Neural cell (in vitro differentiated cells): Measurements from ENCODE around the gene ATL1. TPM values are rescaled to one million over a fixed set of nuclear protein-coding genes. Genes with fewer than 3 reads are reported as not detected.

Experiments used
- H2AFZ ChIP-seq: fragments of 200-600, 300-800 bp; sonication (generic), shearing (Covaris generic); 2 replicates; pipeline ENCODE4 v1.6.0; 2014; ENCODE audit warnings: low read depth, mild to moderate bottlenecking, antibody characterized with exemption, low read length, moderate library complexity
- H3F3A ChIP-seq: fragments of 200-600 bp; shearing (Covaris generic); 2 replicates; pipeline ENCODE4 v1.6.1; 2016; ENCODE audit warnings: mild to moderate bottlenecking, moderate library complexity, mixed read lengths, antibody characterized with exemption, low read length; ENCODE audit not compliant: insufficient read depth, poor library complexity, severe bottlenecking
- H3K27ac ChIP-seq: fragments of 200-600, 300-800 bp; sonication (generic), shearing (Covaris generic); 2 replicates; pipeline ENCODE4 v1.5.1; 2014; ENCODE audit warnings: mild to moderate bottlenecking, low read length, moderate library complexity
- H3K27me3 ChIP-seq: fragments of 300-800, 200-600 bp; sonication (generic), shearing (Covaris generic); 2 replicates; pipeline ENCODE4 v1.6.0; 2014; ENCODE audit warnings: mild to moderate bottlenecking, low read depth, low read length, moderate library complexity; ENCODE audit not compliant: insufficient read depth
- H3K36me3 ChIP-seq: fragments of 300-800, 200-600 bp; sonication (generic), shearing (Covaris generic); 2 replicates; pipeline ENCODE4 v1.5.1; 2014; ENCODE audit warnings: mild to moderate bottlenecking, antibody characterized with exemption, low read length, moderate library complexity; ENCODE audit not compliant: insufficient read depth
- H3K4me2 ChIP-seq: fragments of 300-800, 200-600 bp; sonication (generic), shearing (Covaris generic); 2 replicates; pipeline ENCODE4 v1.6.0; 2014; ENCODE audit warnings: mild to moderate bottlenecking, low read length
- H3K4me3 ChIP-seq: fragments of 300-800, 200-600 bp; sonication (generic), shearing (Covaris generic); 2 replicates; pipeline ENCODE4 v1.5.1; 2014; ENCODE audit warnings: mild to moderate bottlenecking, low read length, moderate library complexity
- H3K79me2 ChIP-seq: fragments of 200-600 bp; shearing (Covaris generic); replicated peaks from 2 replicates; pipeline ENCODE4 v1.6.0; 2014; ENCODE audit warnings: mild to moderate bottlenecking, low read length, moderate library complexity; ENCODE audit not compliant: insufficient read depth
- H3K9ac ChIP-seq: fragments of 300-800, 200-600 bp; sonication (generic), shearing (Covaris generic); 2 replicates; pipeline ENCODE4 v1.6.1; 2016; ENCODE audit warnings: mild to moderate bottlenecking, low read length, mixed read lengths
- H3K9me2 ChIP-seq: fragments of 200-600 bp; shearing (Covaris generic); 2 replicates; pipeline ENCODE4 v1.6.1; 2016; ENCODE audit warnings: mild to moderate bottlenecking, low read length, mixed read lengths; ENCODE audit not compliant: insufficient read depth
- H3K9me3 ChIP-seq: fragments of 200-600, 300-800 bp; sonication (generic), shearing (Covaris generic); 2 replicates; pipeline ENCODE4 v1.6.1; 2016; ENCODE audit warnings: mild to moderate bottlenecking, mixed run types, low read length, moderate library complexity, mixed read lengths
- H4K20me1 ChIP-seq: fragments of 200-600 bp; shearing (Covaris generic); 2 replicates; pipeline ENCODE4 v1.6.1; 2016; ENCODE audit warnings: mild to moderate bottlenecking, mixed run types; ENCODE audit not compliant: insufficient read depth
- CTCF ChIP-seq: fragments of 450-650 bp; IDR thresholded peaks from 2 replicates; pipeline ENCODE4 v1.5.1; 2014; ENCODE audit warnings: antibody characterized with exemption, mild to moderate bottlenecking, moderate library complexity; ENCODE audit not compliant: poor library complexity, severe bottlenecking
- EP300 ChIP-seq: fragments of 450-650 bp; conservative IDR thresholded peaks from 2 replicates; pipeline ENCODE4 v1.6.1; 2014; ENCODE audit warnings: antibody characterized with exemption, mild to moderate bottlenecking, moderate library complexity; ENCODE audit not compliant: poor library complexity, severe bottlenecking
- EZH2 ChIP-seq: fragments of 200-600, 300-800 bp; shearing (Covaris generic), sonication (generic); IDR thresholded peaks from 2 replicates; pipeline ENCODE4 v1.6.1; 2014; ENCODE audit warnings: antibody characterized with exemption, low read length, borderline replicate concordance, mild to moderate bottlenecking; ENCODE audit not compliant: insufficient read depth, poor library complexity, severe bottlenecking
- MXI1 ChIP-seq: fragments of 450-650 bp; conservative IDR thresholded peaks from 2 replicates; pipeline ENCODE4 v1.6.1; 2014; ENCODE audit warnings: antibody characterized with exemption, mild to moderate bottlenecking; ENCODE audit not compliant: poor library complexity, severe bottlenecking
- POLR2AphosphoS5 ChIP-seq: IDR thresholded peaks from 2 replicates; pipeline ENCODE4 v1.6.1; 2012
- RAD21 ChIP-seq: fragments of 450-650 bp; conservative IDR thresholded peaks from 2 replicates; pipeline ENCODE4 v1.6.1; 2014; ENCODE audit warnings: antibody characterized with exemption, mild to moderate bottlenecking, moderate library complexity
- REST ChIP-seq: IDR thresholded peaks from 2 replicates; pipeline ENCODE4 v1.6.1; 2012; ENCODE audit warnings: borderline replicate concordance
- SMC3 ChIP-seq: fragments of 450-650 bp; conservative IDR thresholded peaks from 2 replicates; pipeline ENCODE4 v1.6.1; 2014; ENCODE audit warnings: antibody characterized with exemption, mild to moderate bottlenecking, moderate library complexity; ENCODE audit not compliant: poor library complexity
- TAF1 ChIP-seq: IDR thresholded peaks from 2 replicates; pipeline ENCODE4 v1.6.1; 2012; ENCODE audit warnings: low read depth
- polyA plus RNA-seq: library from polyadenylated mRNA; depleted of rRNA; stranded (reverse); fragments of >200 nt; gene quantifications from 2 replicates; pipeline ENCODE4 v1.2.3, GENCODE V29; 2014

The ATL1 gene
- polyA plus RNA-seq, 1 donor from 2014 or later, result 70.4 TPM

DNA sequence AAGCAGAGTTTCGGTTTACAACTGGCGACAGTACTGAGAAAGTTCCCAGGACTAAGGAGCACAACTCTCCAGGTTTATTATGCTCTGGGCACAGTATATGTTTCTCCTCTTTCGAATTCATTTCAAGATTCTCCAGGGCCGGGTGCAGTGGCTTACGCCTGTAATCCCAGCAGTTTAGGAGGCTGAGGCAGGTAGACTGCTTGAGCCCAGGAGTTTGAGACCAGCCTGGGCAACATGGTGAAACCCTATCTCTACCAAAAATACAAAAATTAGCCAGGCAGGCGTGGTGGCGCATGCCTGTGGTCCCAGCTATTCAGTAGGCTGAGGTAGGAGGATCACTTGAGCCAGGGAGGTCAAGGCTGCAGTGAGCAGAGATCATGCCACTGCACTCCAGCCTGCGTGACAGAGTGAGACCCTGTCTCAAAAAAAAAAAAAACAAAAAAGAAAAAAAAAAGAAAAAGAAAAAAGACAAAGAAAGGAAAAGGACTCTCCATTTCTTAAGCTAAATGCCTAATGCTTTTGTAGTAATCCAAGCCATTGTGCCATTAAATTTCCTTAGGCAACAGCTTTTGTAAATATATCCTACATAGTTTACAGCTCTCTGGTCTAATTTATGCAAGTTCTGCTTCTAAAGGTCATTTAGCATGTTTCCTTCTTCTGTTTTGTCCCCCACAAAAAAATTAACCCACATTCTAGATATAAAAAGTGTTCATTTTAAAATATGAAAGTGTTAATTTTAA, 34.8 kb downstream of the ATL1 start:
- no peak for TF ChIP-seq MXI1
- TF ChIP-seq SMC3, result no peak
- no peak for TF ChIP-seq CTCF
- TF ChIP-seq POLR2AphosphoS5, result no peak
- no peak for TF ChIP-seq EP300
- no peak for TF ChIP-seq REST
- no peak for TF ChIP-seq RAD21
- TF ChIP-seq EZH2, result no peak
- TF ChIP-seq TAF1, result no peak
- H3K4me3 ChIP-seq, result no peak overlapping the region
- no peaks in the 10 kb centered on the region for H3K79me2 ChIP-seq
- H3K9me3 ChIP-seq, result no peaks in the 10 kb centered on the region
- no peaks in the 10 kb centered on the region for H3F3A ChIP-seq
- H3K27me3 ChIP-seq, result no peaks in the 10 kb centered on the region
- no peaks in the 10 kb centered on the region for H3K9me2 ChIP-seq
- peaks cover 14% of the 10 kb centered on the region for H3K36me3 ChIP-seq
- H3K27ac ChIP-seq, result no peak overlapping the region
- no peak overlapping the region for H3K4me2 ChIP-seq
- no peaks in the 10 kb centered on the region for H4K20me1 ChIP-seq
- H3K9ac ChIP-seq, result no peak overlapping the region
- no peak overlapping the region for H2AFZ ChIP-seq

DNA sequence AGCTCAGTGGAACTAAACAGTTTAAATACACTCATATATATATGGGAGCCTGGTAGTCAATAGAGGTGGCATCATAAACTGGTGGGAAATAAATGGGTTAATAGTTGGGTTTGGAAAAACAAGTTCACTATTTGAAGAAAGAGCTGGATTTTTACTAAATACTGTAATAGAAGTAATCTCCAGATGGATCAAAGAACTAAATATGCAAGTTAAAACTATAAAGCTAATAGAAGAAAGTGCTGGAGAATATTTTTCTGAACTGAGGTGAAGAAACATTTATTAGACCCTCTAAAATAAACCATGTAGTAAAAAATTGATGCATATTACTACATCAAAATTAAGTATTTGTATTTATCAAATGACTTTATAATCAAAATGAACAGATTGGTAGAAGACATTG, 38.8 kb downstream of the ATL1 start:
- Histone ChIP-seq H3K4me3 (no peak overlapping the region), H3F3A (no peaks in the 10 kb centered on the region), H3K9me3 (no peaks in the 10 kb centered on the region), H3K9ac (no peak overlapping the region), H3K79me2 (no peaks in the 10 kb centered on the region), H3K36me3 (no peaks in the 10 kb centered on the region), H2AFZ (no peak overlapping the region), H3K27me3 (no peaks in the 10 kb centered on the region), H3K4me2 (no peak overlapping the region), H3K27ac (no peak overlapping the region), H4K20me1 (no peaks in the 10 kb centered on the region), H3K9me2 (no peaks in the 10 kb centered on the region)
- no peak for TF ChIP-seq TAF1
- TF ChIP-seq CTCF, result no peak
- no peak for TF ChIP-seq EZH2
